ENCODE measurements around the gene SOCS1.
"Not testable (repeated sequence)": the region's sequence is repeated elsewhere in the genome, so short reads cannot be mapped to it uniquely, and the experiment has no call there.

Gene SOCS1

GRCh38 chr16:11255737-11256660 is at the start of gene SOCS1:
SOCS1 (minus strand) TSS chr16:11256204; CDS start chr16:11255478, 726 bp downstream.
- peak; percentile 71 for DNase-seq

GRCh38 chr16:11303405-11304138 is 47.6 kb upstream of the SOCS1 start:
- no peak for DNase-seq

GRCh38 chr16:11302977-11303376 is 47.0 kb upstream of the SOCS1 start:
- DNase-seq = no peak

GRCh38 chr16:11301645-11302501 is 45.9 kb upstream of the SOCS1 start:
- no peak for DNase-seq

GRCh38 chr16:11300560-11300892 is 44.5 kb upstream of the SOCS1 start:
- no peak for DNase-seq

GRCh38 chr16:11299865-11300559 is 44.0 kb upstream of the SOCS1 start:
- DNase-seq = no peak

GRCh38 chr16:11298950-11299547 is 43.0 kb upstream of the SOCS1 start:
- DNase-seq = not testable (repeated sequence)

GRCh38 chr16:11298143-11298900 is 42.3 kb upstream of the SOCS1 start:
- no peak for DNase-seq

GRCh38 chr16:11297492-11298142 is 41.6 kb upstream of the SOCS1 start:
- DNase-seq = peak; percentile 46

- DNase-seq = no peak
Measured at GRCh38 chr16:11296706-11297491, 40.9 kb upstream of the SOCS1 start.

- DNase-seq = no peak
Measured at GRCh38 chr16:11296351-11296705, 40.3 kb upstream of the SOCS1 start.

GRCh38 chr16:11295672-11296071 is 39.7 kb upstream of the SOCS1 start:
- no peak for DNase-seq

GRCh38 chr16:11292076-11292748 is 36.2 kb upstream of the SOCS1 start:
- DNase-seq = no peak

- no peak for DNase-seq
Measured at GRCh38 chr16:11291091-11291703, 35.2 kb upstream of the SOCS1 start.

- DNase-seq = no peak
Measured at GRCh38 chr16:11290102-11290893, 34.3 kb upstream of the SOCS1 start.

- not testable (repeated sequence) for DNase-seq
Measured at GRCh38 chr16:11289696-11290095, 33.7 kb upstream of the SOCS1 start.

GRCh38 chr16:11289202-11289601 is 33.2 kb upstream of the SOCS1 start:
- no peak for DNase-seq

- no peak for DNase-seq
Measured at GRCh38 chr16:11285842-11286241, 29.8 kb upstream of the SOCS1 start.

All from NCI-H2227 treated with DMSO at 0.1 percent for 48 hours (cell line).